ENCODE data around the gene RFX7. TPM values are rescaled to one million over a fixed set of nuclear protein-coding genes. Genes with fewer than 3 reads are reported as not detected.

Gene RFX7
- total RNA-seq, 2 experiments from 2014 or later, result 40.4 to 42.5 TPM

- peak; percentile 27 for ATAC-seq (ENCODE audit: low read depth)
- Mint-ChIP-seq H3K36me3 (peaks cover 9% of the 10 kb centered on the region), H3K27me3 (peaks cover 19% of the 10 kb centered on the region)
Measured at GRCh38 chr15:56038015-56038414, 205.7 kb downstream of the RFX7 start.

More at GRCh38 chr15:56038015-56038414, 205.7 kb downstream of the RFX7 start:
- POLR2A ChIA-PET, result no interaction called here
- DNase-seq, result no peak
- Mint-ChIP-seq H3K4me3 (no peak overlapping the region), H3K4me1 (peaks cover 24% of the 10 kb centered on the region), H3K9me3 (peaks cover 4% of the 10 kb centered on the region), H3K27ac (no peak overlapping the region)

Other genes starting within 250 kb of the RFX7 start
- 1 to 10 TPM; 1.3 to 1.4 TPM for gene TEX9, start 121.5 kb upstream of the RFX7 start, total RNA-seq
- gene MNS1, start 221.3 kb upstream of the RFX7 start, total RNA-seq, result under 1 TPM; 0.80 to 0.85 TPM